Measurements from ENCODE around the gene TRIM69. TPM values are rescaled to one million over a fixed set of nuclear protein-coding genes. Genes with fewer than 3 reads are reported as not detected.
"Not testable (repeated sequence)": the region's sequence is repeated elsewhere in the genome, so short reads cannot be mapped to it uniquely, and the experiment has no call there.

TRIM69 gene
- total and polyA plus RNA-seq, 2 of the 8 experiments (the other 6 are each of a cell fraction or from before 2014, with no cell fraction given): 4.3 to 6.2 TPM

- TF ChIP-seq GTF2F1 (IDR thresholded peaks at IDR 0.05; ENCODE audit: borderline replicate concordance, low read depth, low read length): no peak
- no peak for TF ChIP-seq BCL11A (IDR thresholded peaks at IDR 0.05; ENCODE audit: low read depth in 2 of 2, low read length in 2 of 2)
- TF ChIP-seq RNF2 (IDR thresholded peaks at IDR 0.05; ENCODE audit: borderline replicate concordance, low read depth, low read length, missing control alignments, poor library complexity, severe bottlenecking): no peak
- TF ChIP-seq RXRA (IDR thresholded peaks at IDR 0.05; ENCODE audit: insufficient read depth, low read depth, low read length): no peak
These were observed 16.9 kb upstream of the TRIM69 start (continued) for GRCh38 chr15:44719293-44719999.

GRCh38 chr15:44720000-44720435 is 16.3 kb upstream of the TRIM69 start:
- H4K8ac ChIP-seq (ENCODE audit: extremely low read depth, insufficient read depth, low read length); H3K23ac ChIP-seq (ENCODE audit: insufficient read length); H2BK12ac ChIP-seq (ENCODE audit: low read depth, low read length); FAIRE-seq; H3K4me3 ChIP-seq (ENCODE audit: extremely low read depth in 1 of 4, insufficient read depth in 2 of 4, low read depth in 3 of 4, low read length in 4 of 4); H3K27ac ChIP-seq (ENCODE audit: low read depth, low read length); H2BK120ac ChIP-seq (replicated peaks; ENCODE audit: low read depth, low read length); H2BK5ac ChIP-seq (ENCODE audit: low read depth, low read length); H3K79me1 ChIP-seq (ENCODE audit: low read depth, low read length); DNase-seq (ENCODE audit: low read depth in 1 of 2, low spot score in 2 of 2); H3K9ac ChIP-seq (replicated peaks in 1 of 4; ENCODE audit: extremely low read depth in 1 of 4, low read depth in 3 of 4, low read length in 3 of 4); H3K79me2 ChIP-seq (ENCODE audit: control insufficient read depth in 1 of 2, insufficient read depth in 2 of 2, low read length in 2 of 2); H2AFZ ChIP-seq (ENCODE audit: low read length); H3K56ac ChIP-seq (replicated peaks; ENCODE audit: insufficient read length, low read depth, low read length); H3K27me3 ChIP-seq (replicated peaks in 1 of 4; ENCODE audit: control insufficient read depth in 3 of 4, extremely low read depth in 1 of 4, insufficient read depth in 3 of 4, low read length in 3 of 4); H2BK15ac ChIP-seq (ENCODE audit: low read length); H4K20me1 ChIP-seq (replicated peaks in 1 of 2; ENCODE audit: control insufficient read depth in 1 of 2, insufficient read depth in 2 of 2, low read length in 2 of 2); H3K4me2 ChIP-seq (ENCODE audit: insufficient read depth in 1 of 2, low read depth in 2 of 2, low read length in 2 of 2); H3K4ac ChIP-seq (replicated peaks; ENCODE audit: insufficient read length, low read depth, low read length); H2AK5ac ChIP-seq (ENCODE audit: low read depth, low read length); H3K18ac ChIP-seq (ENCODE audit: extremely low read depth, low read length); H2BK20ac ChIP-seq (ENCODE audit: low read length); H3K9me3 ChIP-seq (ENCODE audit: insufficient read depth in 2 of 2, low read depth in 1 of 2, low read length in 1 of 2); H3K4me1 ChIP-seq (replicated peaks in 1 of 4; ENCODE audit: control insufficient read depth in 3 of 4, insufficient read depth in 4 of 4, low read length in 3 of 4); H4K5ac ChIP-seq (ENCODE audit: insufficient read length, low read depth, low read length); H3K14ac ChIP-seq (ENCODE audit: insufficient read length); H4K91ac ChIP-seq (replicated peaks; ENCODE audit: insufficient read length, low read length); H3K23me2 ChIP-seq (ENCODE audit: low read depth, low read length): not testable (repeated sequence)
- peaks cover 2 to 25% (median 18%) of the 10 kb centered on the region in 4 experiments; a peak in 6 of 8 replicates for H3K36me3 ChIP-seq (ENCODE audit: control insufficient read depth in 2 of 4, insufficient read depth in 4 of 4, low read length in 3 of 4)
- POLR2A ChIA-PET (ENCODE audit: partially characterized antibody): interaction anchor here (2.7 kb wide), 1 partner anchor 8 kb away, joined by 14 read pairs; the partner anchor contains the start of genes B2M and PATL2
- WGBS, 2 experiments (ENCODE audit: extremely low coverage in 1 of 2, insufficient coverage in 1 of 2, insufficient read length in 1 of 2, insufficient replicate concordance in 2 of 2, low coverage in 1 of 2, low lambda C conversion rate in 2 of 2, missing lambda C conversion rate in 1 of 2): 96% methylated on average over 8 of the region's 8 CpGs; no CpG with 5 or more reads in 1 of the 2 experiments
- CTCF ChIA-PET (ENCODE audit: partially characterized antibody): interaction anchor here (1.4 kb wide), 1 partner anchor 19 kb away, joined by 3 read pairs; no protein-coding TSS in a partner anchor

Data from H1 (cell line).